IMR-90 (cell line): ENCODE data around the gene VPS11. TPM values are rescaled to one million over a fixed set of nuclear protein-coding genes. Genes with fewer than 3 reads are reported as not detected.

Experiments
- ATAC-seq: fragments of 200-7000 bp; cut with Tn5 transposase; 2 replicates; pipeline ENCODE4 v1.9.1; 2020; ENCODE audit warnings: low read depth, mild to moderate bottlenecking, moderate library complexity
- BruUV-seq: library from RNA; stranded (reverse); fragments of 400-500 nt; replicated peaks from 2 replicates; lab custom pipeline; 2021; lab: Mats Ljungman, UMichigan
- CTCF ChIA-PET: fragments of 300-600 bp; formaldehyde crosslinking; extraction: SDS; loops from one replicate; lab custom pipeline; 2021; ENCODE audit warnings: antibody characterized with exemption; lab: Yijun Ruan, JAX
- POLR2A ChIA-PET: fragments of 300-600 bp; sonication (Branson Sonifier 250); formaldehyde crosslinking; loops from one replicate; lab custom pipeline; 2022; ENCODE audit warnings: antibody characterized with exemption; ENCODE audit not compliant: unreplicated experiment; lab: Charles Lee
- DNase-seq: peaks from one replicate; pipeline ENCODE4 v3.0.0; 2013
- H2AFZ ChIP-seq: replicated peaks from 2 replicates; pipeline ENCODE3; 2013; ENCODE audit warnings: low read length, mild to moderate bottlenecking; ENCODE audit not compliant: poor library complexity
- H2AK5ac ChIP-seq: 2 replicates; pipeline ENCODE4 v1.6.1; 2013; ENCODE audit warnings: low read depth, low read length, inconsistent platforms
- H2AK9ac ChIP-seq: replicated peaks from 2 replicates; pipeline ENCODE3; 2013; ENCODE audit warnings: mild to moderate bottlenecking, low read depth, low read length, moderate library complexity; ENCODE audit not compliant: poor library complexity
- H2BK120ac ChIP-seq: 2 replicates; pipeline ENCODE4 v1.6.1; 2013; ENCODE audit warnings: low read depth, low read length, inconsistent platforms
- H2BK15ac ChIP-seq: 3 replicates; pipeline ENCODE4 v1.6.1; 2013; ENCODE audit warnings: low read depth, low read length, inconsistent platforms
- H2BK20ac ChIP-seq: 2 replicates; pipeline ENCODE4 v1.6.1; 2013; ENCODE audit warnings: low read depth, mild to moderate bottlenecking, inconsistent platforms, low read length, moderate library complexity
- H2BK5ac ChIP-seq: 2 replicates; pipeline ENCODE4 v1.6.1; 2013; ENCODE audit warnings: mild to moderate bottlenecking, low read depth, low read length, inconsistent platforms; ENCODE audit not compliant: poor library complexity, severe bottlenecking
- H3K14ac ChIP-seq: replicated peaks from 2 replicates; pipeline ENCODE4 v1.6.1; 2013; ENCODE audit warnings: low read depth, low read length, inconsistent platforms
- H3K18ac ChIP-seq: 2 replicates; pipeline ENCODE4 v1.6.1; 2013; ENCODE audit warnings: low read depth, low read length, control low read depth
- H3K23ac ChIP-seq: 2 replicates; pipeline ENCODE4 v1.6.1; 2013; ENCODE audit warnings: low read depth, low read length, inconsistent platforms
- H3K27ac ChIP-seq: 2 replicates; pipeline ENCODE4 v1.5.1; 2013; ENCODE audit warnings: mild to moderate bottlenecking, control low read depth, low read length; ENCODE audit not compliant: insufficient read depth
- H3K27me3 ChIP-seq: 2 replicates; pipeline ENCODE4 v1.6.1; 2013; ENCODE audit warnings: low read length; ENCODE audit not compliant: control insufficient read depth, insufficient read depth
- H3K36me3 ChIP-seq: 2 replicates; pipeline ENCODE4 v1.6.1; 2013; ENCODE audit warnings: low read length, mixed read lengths; ENCODE audit not compliant: control insufficient read depth, insufficient read depth
- H3K4ac ChIP-seq: 2 replicates; pipeline ENCODE4 v1.6.1; 2013; ENCODE audit warnings: low read depth, low read length, inconsistent platforms
- H3K4me1 ChIP-seq: 2 replicates; pipeline ENCODE4 v1.6.1; 2013; ENCODE audit warnings: low read length, mixed read lengths; ENCODE audit not compliant: control insufficient read depth, insufficient read depth
- H3K4me2 ChIP-seq: 2 replicates; pipeline ENCODE4 v1.6.1; 2013; ENCODE audit warnings: low read depth, mild to moderate bottlenecking, control low read depth, low read length, moderate library complexity
- H3K4me3 ChIP-seq: 2 replicates; pipeline ENCODE4 v1.5.1; 2013; ENCODE audit warnings: low read depth, mild to moderate bottlenecking, control low read depth, low read length, moderate library complexity; ENCODE audit not compliant: insufficient read depth
- H3K56ac ChIP-seq: 2 replicates; pipeline ENCODE4 v1.6.1; 2013; ENCODE audit warnings: low read length, inconsistent platforms; ENCODE audit not compliant: insufficient read depth; ENCODE audit errors: extremely low read depth
- H3K79me1 ChIP-seq, 2 experiments: 2 replicates each; pipeline ENCODE4 v1.6.1; 2013; ENCODE audit warnings: low read length in 2 of 2, inconsistent platforms in 1 of 2, low read depth in 1 of 2
- H3K9ac ChIP-seq: 2 replicates; pipeline ENCODE4 v1.6.1; 2013; ENCODE audit warnings: low read depth, low read length, control low read depth
- H3K9me1 ChIP-seq: 2 replicates; pipeline ENCODE4 v1.6.1; 2013; ENCODE audit warnings: low read length, inconsistent platforms; ENCODE audit not compliant: insufficient read depth
- H3K9me3 ChIP-seq: 2 replicates; pipeline ENCODE4 v1.6.1; 2013; ENCODE audit warnings: low read length; ENCODE audit not compliant: control insufficient read depth, insufficient read depth
- H4K20me1 ChIP-seq: 2 replicates; pipeline ENCODE4 v1.6.1; 2013; ENCODE audit warnings: low read length, inconsistent platforms; ENCODE audit not compliant: insufficient read depth
- H4K5ac ChIP-seq: 2 replicates; pipeline ENCODE4 v1.6.1; 2013; ENCODE audit warnings: mild to moderate bottlenecking, low read depth, low read length, control low read depth
- H4K8ac ChIP-seq, 2 experiments: 2 replicates each; pipeline ENCODE4 v1.6.1; 2013; ENCODE audit warnings: low read depth in 2 of 2, low read length in 2 of 2, control low read depth in 1 of 2, inconsistent platforms in 1 of 2
- H4K91ac ChIP-seq: 2 replicates; pipeline ENCODE4 v1.6.1; 2013; ENCODE audit warnings: low read depth, low read length, inconsistent platforms; ENCODE audit not compliant: insufficient read depth
- BHLHE40 ChIP-seq: fragments of 150-350 bp; IDR thresholded peaks from 2 replicates; pipeline ENCODE4 v1.6.1; 2016; ENCODE audit warnings: mild to moderate bottlenecking, low read depth, low read length
- CEBPB ChIP-seq: IDR thresholded peaks from 2 replicates; pipeline ENCODE4 v1.6.1; 2012; ENCODE audit warnings: low read depth, low read length, improper control_type of control experiment
- CHD1 ChIP-seq: IDR thresholded peaks from 2 replicates; pipeline ENCODE4 v1.6.1; 2012; ENCODE audit warnings: low read depth, low read length, improper control_type of control experiment
- CTCF ChIP-seq: conservative IDR thresholded peaks from 2 replicates; pipeline ENCODE4 v1.5.1; 2012; ENCODE audit warnings: mild to moderate bottlenecking, low read depth, low read length, improper control_type of control experiment
- FOS ChIP-seq: fragments of 150-350 bp; IDR thresholded peaks from 2 replicates; pipeline ENCODE4 v1.6.1; 2016; ENCODE audit warnings: low read depth, low read length
- MAFK ChIP-seq: IDR thresholded peaks from 2 replicates; pipeline ENCODE4 v1.6.1; 2012; ENCODE audit warnings: low read depth, low read length, improper control_type of control experiment
- MAZ ChIP-seq: IDR thresholded peaks from 2 replicates; pipeline ENCODE4 v1.6.1; 2012; ENCODE audit warnings: low read depth, mild to moderate bottlenecking, low read length, improper control_type of control experiment, moderate library complexity, borderline replicate concordance
- MXI1 ChIP-seq: IDR thresholded peaks from 2 replicates; pipeline ENCODE4 v1.6.1; 2012; ENCODE audit warnings: low read depth, mild to moderate bottlenecking, low read length, moderate library complexity, borderline replicate concordance
- NFE2L2 ChIP-seq: fragments of 150-350 bp; IDR thresholded peaks from 2 replicates; pipeline ENCODE4 v1.6.1; 2016; ENCODE audit warnings: low read depth, mild to moderate bottlenecking, low read length
- POLR2A ChIP-seq: IDR thresholded peaks from 2 replicates; pipeline ENCODE4 v1.6.1; 2012; ENCODE audit warnings: mild to moderate bottlenecking, low read depth, low read length
- RFX5 ChIP-seq: IDR thresholded peaks from 2 replicates; pipeline ENCODE4 v1.8.0; 2012; ENCODE audit warnings: low read depth, mild to moderate bottlenecking, low read length, moderate library complexity
- SMC3 ChIP-seq: fragments of 150-350 bp; IDR thresholded peaks from 2 replicates; pipeline ENCODE4 v1.6.1; 2016; ENCODE audit warnings: low read depth, mild to moderate bottlenecking, antibody characterized with exemption, low read length, moderate library complexity
- WGBS, 2 experiments: methylation state at CpG; one replicate each; pipeline versions ENCODE4 v1.1.5 to v1.1.7; 2013; ENCODE audit warnings: missing lambda C conversion rate in 2 of 2; ENCODE audit not compliant: insufficient read length in 1 of 2; ENCODE audit errors: extremely low coverage in 2 of 2; 5-methylcytosine and 5-hydroxymethylcytosine counted together
- dilution Hi-C: fragments of 300-500 bp; cut with HindIII; formaldehyde crosslinking; loops from one replicate; pipeline ENCODE4 v1.14.3; 2018; ENCODE audit warnings: low sequenced_read_pairs; ENCODE audit not compliant: unreplicated experiment
- in situ Hi-C: fragments of 300-500 bp; cut with MboI; formaldehyde crosslinking; loops from 3 replicates; pipeline ENCODE4 v1.14.3; 2019; ENCODE audit warnings: low sequenced_read_pairs, inconsistent platforms, mixed read lengths
- intact Hi-C: fragments of 100-400 bp; cut with micrococcal nuclease; formaldehyde crosslinking; loops from 2 replicates; pipeline ENCODE4 v1.10.0; 2022
- polyA plus RNA-seq, 3 experiments: library from polyadenylated mRNA; depleted of rRNA; stranded (reverse); fragments of >200 nt; gene quantifications; 2 replicates each; pipeline ENCODE4 v1.2.3, GENCODE V29; 2012; ENCODE audit warnings: low replicate concordance in 1 of 3
- total RNA-seq: library from RNA; depleted of rRNA; stranded (reverse); fragments of >200 nt; gene quantifications from 2 replicates; pipeline ENCODE4 v1.2.3, GENCODE V29; 2012
- TF ChIP-seq, protein P1 (sequence below): fragments of 150-350 bp; IDR thresholded peaks from 2 replicates; pipeline ENCODE4 v1.6.1; 2017; ENCODE audit warnings: mild to moderate bottlenecking, antibody characterized with exemption, low read length, low read depth
- TF ChIP-seq, protein P2 (sequence below): fragments of 150-350 bp; IDR thresholded peaks from 2 replicates; pipeline ENCODE4 v1.6.1; 2016; ENCODE audit warnings: low read depth, mild to moderate bottlenecking, low read length, moderate library complexity, borderline replicate concordance

VPS11 gene
- total and polyA plus RNA-seq, 2 of the 4 experiments (the other 2 are of a cell fraction): 19.7 to 30.5 TPM

- H2BK5ac ChIP-seq: no peak overlapping the region
- peak overlapping the region; percentile 26 for H2AFZ ChIP-seq
- ATAC-seq: no peak
- no peak overlapping the region for H3K14ac ChIP-seq
- peaks cover 6% of the 10 kb centered on the region; the same call in 1 of the 2 replicates for H3K9me1 ChIP-seq
- H4K5ac ChIP-seq: no peak overlapping the region
- H3K27me3 ChIP-seq: no peaks in the 10 kb centered on the region
- H4K20me1 ChIP-seq: no peaks in the 10 kb centered on the region
- no peak overlapping the region for H4K8ac ChIP-seq
- H3K9me3 ChIP-seq: no peaks in the 10 kb centered on the region
- no peak overlapping the region for H3K4me3 ChIP-seq
- ChIA-PET CTCF (no interaction called here), POLR2A (no interaction called here)
- no peak overlapping the region for H3K27ac ChIP-seq
- no peak overlapping the region for H3K9ac ChIP-seq
- intact Hi-C loops: no loop called here
- H3K18ac ChIP-seq: no peak overlapping the region
- TF ChIP-seq RFX5 (no peak), SMC3 (no peak), MAZ (no peak), MAFK (no peak), POLR2A (no peak), NFE2L2 (no peak), CHD1 (no peak), CEBPB (no peak), BHLHE40 (no peak), MXI1 (no peak), CTCF (no peak), FOS (no peak)
- TF ChIP-seq, protein P1, sequence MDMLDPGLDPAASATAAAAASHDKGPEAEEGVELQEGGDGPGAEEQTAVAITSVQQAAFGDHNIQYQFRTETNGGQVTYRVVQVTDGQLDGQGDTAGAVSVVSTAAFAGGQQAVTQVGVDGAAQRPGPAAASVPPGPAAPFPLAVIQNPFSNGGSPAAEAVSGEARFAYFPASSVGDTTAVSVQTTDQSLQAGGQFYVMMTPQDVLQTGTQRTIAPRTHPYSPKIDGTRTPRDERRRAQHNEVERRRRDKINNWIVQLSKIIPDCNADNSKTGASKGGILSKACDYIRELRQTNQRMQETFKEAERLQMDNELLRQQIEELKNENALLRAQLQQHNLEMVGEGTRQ: no peak
- TF ChIP-seq, protein P2, sequence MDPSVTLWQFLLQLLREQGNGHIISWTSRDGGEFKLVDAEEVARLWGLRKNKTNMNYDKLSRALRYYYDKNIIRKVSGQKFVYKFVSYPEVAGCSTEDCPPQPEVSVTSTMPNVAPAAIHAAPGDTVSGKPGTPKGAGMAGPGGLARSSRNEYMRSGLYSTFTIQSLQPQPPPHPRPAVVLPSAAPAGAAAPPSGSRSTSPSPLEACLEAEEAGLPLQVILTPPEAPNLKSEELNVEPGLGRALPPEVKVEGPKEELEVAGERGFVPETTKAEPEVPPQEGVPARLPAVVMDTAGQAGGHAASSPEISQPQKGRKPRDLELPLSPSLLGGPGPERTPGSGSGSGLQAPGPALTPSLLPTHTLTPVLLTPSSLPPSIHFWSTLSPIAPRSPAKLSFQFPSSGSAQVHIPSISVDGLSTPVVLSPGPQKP: no peak
- in situ Hi-C loops: no loop called here
- no peak overlapping the region for H2BK20ac ChIP-seq
- H2AK9ac ChIP-seq: no peak overlapping the region
- dilution Hi-C loops: no loop called here
- H3K4ac ChIP-seq: no peak overlapping the region
- no peak overlapping the region for H4K91ac ChIP-seq
- no TSS peak for BruUV-seq
- DNase-seq: peak; percentile 43
- H2AK5ac ChIP-seq: no peak overlapping the region
- H3K4me1 ChIP-seq: peaks cover 1% of the 10 kb centered on the region; the same call in 1 of the 2 replicates
- no peak overlapping the region for H3K23ac ChIP-seq
- H3K56ac ChIP-seq: no peak overlapping the region
- H3K4me2 ChIP-seq: no peak overlapping the region
- H3K79me1 ChIP-seq: peaks cover 0 to 19% of the 10 kb centered on the region in 2 experiments; a peak in 2 of 4 replicates
- H2BK120ac ChIP-seq: no peak overlapping the region
- H2BK15ac ChIP-seq: no peak overlapping the region
- no CpG with 5 or more reads among the region's 3 CpGs for WGBS, 2 experiments
- H3K36me3 ChIP-seq: peaks cover 40% of the 10 kb centered on the region
These were observed 63.0 kb downstream of the VPS11 start for GRCh38 chr11:119130662-119131061.
